OCI-LY7 (cell line): ENCODE measurements around the gene C1QC. TPM values are rescaled to one million over a fixed set of nuclear protein-coding genes. Genes with fewer than 3 reads are reported as not detected.

ENCODE experiments used
- BruUV-seq: library from RNA; stranded (reverse); fragments of 400-500 nt; replicated peaks from 2 replicates; lab custom pipeline; 2021; lab: Mats Ljungman, UMichigan
- CTCF ChIA-PET: fragments of 300-600 bp; sonication (Branson Sonifier 250); formaldehyde crosslinking; loops from one replicate; lab custom pipeline; 2022; ENCODE audit warnings: antibody characterized with exemption; ENCODE audit not compliant: unreplicated experiment; lab: Charles Lee
- POLR2A ChIA-PET: fragments of 300-600 bp; sonication (Branson Sonifier 250); formaldehyde crosslinking; loops from one replicate; lab custom pipeline; 2022; ENCODE audit warnings: antibody characterized with exemption; lab: Charles Lee
- DNase-seq: peaks from one replicate; pipeline ENCODE4 v3.0.0-alpha.2; 2015; ENCODE audit warnings: low spot score
- H2AFZ ChIP-seq: fragments of 200-600 bp; sonication (generic), shearing (Covaris generic); 2 replicates; pipeline ENCODE4 v1.6.1; 2014; ENCODE audit warnings: mild to moderate bottlenecking, antibody characterized with exemption, low read length, moderate library complexity
- H3K27ac ChIP-seq: fragments of 200-600 bp; sonication (generic); 2 replicates; pipeline ENCODE4 v1.5.1; 2014; ENCODE audit warnings: mixed run types, low read depth, mild to moderate bottlenecking, moderate library complexity, low read length, inconsistent platforms; ENCODE audit not compliant: poor library complexity, severe bottlenecking
- H3K36me3 ChIP-seq: fragments of 200-600 bp; sonication (generic); 2 replicates; pipeline ENCODE4 v1.6.1; 2014; ENCODE audit warnings: mild to moderate bottlenecking, antibody characterized with exemption, low read length, moderate library complexity, mixed read lengths; ENCODE audit not compliant: insufficient read depth
- H3K4me1 ChIP-seq: fragments of 200-600 bp; sonication (generic); 2 replicates; pipeline ENCODE4 v1.5.1; 2014; ENCODE audit warnings: mild to moderate bottlenecking, low read length; ENCODE audit not compliant: insufficient read depth, poor library complexity, severe bottlenecking
- H3K4me2 ChIP-seq: fragments of 200-600 bp; sonication (generic); 2 replicates; pipeline ENCODE4 v1.6.1; 2014; ENCODE audit warnings: mild to moderate bottlenecking, low read length
- H3K4me3 ChIP-seq: fragments of 200-600 bp; sonication (generic); 2 replicates; pipeline ENCODE4 v1.5.1; 2014; ENCODE audit warnings: mild to moderate bottlenecking, low read depth, low read length; ENCODE audit not compliant: poor library complexity, severe bottlenecking
- H3K79me2 ChIP-seq: fragments of 200-600 bp; sonication (generic); 2 replicates; pipeline ENCODE4 v1.6.1; 2016; ENCODE audit warnings: low read depth, mild to moderate bottlenecking, low read length, moderate library complexity, mixed read lengths; ENCODE audit not compliant: insufficient read depth
- H3K9me2 ChIP-seq: fragments of 200-600 bp; sonication (generic); 2 replicates; pipeline ENCODE4 v1.6.1; 2016; ENCODE audit warnings: mild to moderate bottlenecking, low read length, mixed read lengths; ENCODE audit not compliant: insufficient read depth
- H3K9me3 ChIP-seq: fragments of 200-600 bp; sonication (generic); 2 replicates; pipeline ENCODE4 v1.6.1; 2014; ENCODE audit warnings: mild to moderate bottlenecking, mixed run types, low read length, mixed read lengths
- H4K20me1 ChIP-seq: fragments of 200-600 bp; sonication (generic); 2 replicates; pipeline ENCODE4 v1.6.1; 2014; ENCODE audit warnings: mild to moderate bottlenecking, antibody characterized with exemption, low read length, moderate library complexity, mixed read lengths; ENCODE audit not compliant: insufficient read depth
- CTCF ChIP-seq: fragments of 200-600 bp; sonication (generic); conservative IDR thresholded peaks from 2 replicates; pipeline ENCODE4 v1.5.1; 2014; ENCODE audit warnings: mild to moderate bottlenecking, antibody characterized with exemption, low read length, moderate library complexity, mixed read lengths
- EZH2phosphoT487 ChIP-seq: fragments of 200-600 bp; sonication (generic); IDR thresholded peaks from 2 replicates; pipeline ENCODE4 v1.6.1; 2018; ENCODE audit warnings: low read depth, borderline replicate concordance, mild to moderate bottlenecking, mixed run types, antibody characterized with exemption, low read length, moderate library complexity, mixed read lengths
- intact Hi-C: fragments of 100-400 bp; cut with micrococcal nuclease; formaldehyde crosslinking; loops from one replicate; pipeline ENCODE4 v1.10.0; 2022; ENCODE audit not compliant: unreplicated experiment
- total RNA-seq, 2 experiments: library from RNA; depleted of rRNA in 1 of 2; stranded (reverse); fragments of >200 nt in 1 of 2; shearing (Covaris generic) in 1 of 2; gene quantifications; 2 replicates each; pipeline ENCODE4 v1.2.3, GENCODE V29; 2014 to 2022

Gene C1QC
- total RNA-seq, 2 experiments from 2014 or later = not detected

GRCh38 chr1:22637907-22638445 is 5.5 kb upstream of the C1QC start:
- BruUV-seq = no TSS peak
- no peak overlapping the region for H3K27ac ChIP-seq
- H3K36me3 ChIP-seq = no peaks in the 10 kb centered on the region
- H3K9me3 ChIP-seq = no peaks in the 10 kb centered on the region
- intact Hi-C loops = no loop called here
- no peak overlapping the region for H3K4me2 ChIP-seq
- no peaks in the 10 kb centered on the region for H3K79me2 ChIP-seq
- no peak overlapping the region for H3K4me3 ChIP-seq
- H2AFZ ChIP-seq = no peak overlapping the region
- H4K20me1 ChIP-seq = no peaks in the 10 kb centered on the region
- H3K9me2 ChIP-seq = no peaks in the 10 kb centered on the region
- ChIA-PET POLR2A (no interaction called here), CTCF (no interaction called here)
- no peak for DNase-seq
- H3K4me1 ChIP-seq = no peaks in the 10 kb centered on the region
- no peak for TF ChIP-seq CTCF
- no peak for TF ChIP-seq EZH2phosphoT487

DNA sequence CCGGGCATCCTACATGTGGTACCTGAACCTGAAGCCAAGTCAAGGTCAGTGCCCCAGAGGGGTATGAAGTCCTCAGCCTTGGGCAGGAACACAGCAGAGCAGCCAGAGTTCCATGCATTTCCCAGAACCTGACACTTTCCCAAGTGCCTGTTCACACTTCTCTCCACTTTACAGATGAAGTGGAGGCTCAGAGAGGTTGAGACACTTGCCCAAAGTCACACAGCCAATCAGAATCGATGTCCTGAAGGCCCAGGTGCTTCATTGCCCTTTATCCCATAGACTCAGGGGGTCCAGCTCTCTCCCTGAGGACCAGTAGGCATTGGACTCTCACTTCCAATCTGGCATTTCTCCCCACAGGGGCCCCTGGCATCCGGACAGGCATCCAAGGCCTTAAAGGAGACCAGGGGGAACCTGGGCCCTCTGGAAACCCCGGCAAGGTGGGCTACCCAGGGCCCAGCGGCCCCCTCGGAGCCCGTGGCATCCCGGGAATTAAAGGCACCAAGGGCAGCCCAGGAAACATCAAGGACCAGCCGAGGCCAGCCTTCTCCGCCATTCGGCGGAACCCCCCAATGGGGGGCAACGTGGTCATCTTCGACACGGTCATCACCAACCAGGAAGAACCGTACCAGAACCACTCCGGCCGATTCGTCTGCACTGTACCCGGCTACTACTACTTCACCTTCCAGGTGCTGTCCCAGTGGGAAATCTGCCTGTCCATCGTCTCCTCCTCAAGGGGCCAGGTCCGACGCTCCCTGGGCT is 4.8 kb upstream of the C1QC start:
- Histone ChIP-seq H3K4me3 (no peak overlapping the region), H4K20me1 (no peaks in the 10 kb centered on the region), H2AFZ (no peak overlapping the region), H3K4me1 (no peaks in the 10 kb centered on the region), H3K9me3 (no peaks in the 10 kb centered on the region), H3K79me2 (no peaks in the 10 kb centered on the region), H3K4me2 (no peak overlapping the region), H3K36me3 (no peaks in the 10 kb centered on the region), H3K27ac (no peak overlapping the region), H3K9me2 (no peaks in the 10 kb centered on the region)
- DNase-seq = no peak
- intact Hi-C loops = no loop called here
- TF ChIP-seq CTCF (no peak), EZH2phosphoT487 (no peak)
- CTCF ChIA-PET = interaction anchor here (1.1 kb wide), 1 partner anchor 275 kb away, joined by 3 read pairs; no protein-coding TSS in a partner anchor
- no TSS peak for BruUV-seq
- POLR2A ChIA-PET = interaction anchor here (0.7 kb wide), 2 partner anchors 54 to 184 kb away, joined by 3 read pairs; no protein-coding TSS in a partner anchor

DNA sequence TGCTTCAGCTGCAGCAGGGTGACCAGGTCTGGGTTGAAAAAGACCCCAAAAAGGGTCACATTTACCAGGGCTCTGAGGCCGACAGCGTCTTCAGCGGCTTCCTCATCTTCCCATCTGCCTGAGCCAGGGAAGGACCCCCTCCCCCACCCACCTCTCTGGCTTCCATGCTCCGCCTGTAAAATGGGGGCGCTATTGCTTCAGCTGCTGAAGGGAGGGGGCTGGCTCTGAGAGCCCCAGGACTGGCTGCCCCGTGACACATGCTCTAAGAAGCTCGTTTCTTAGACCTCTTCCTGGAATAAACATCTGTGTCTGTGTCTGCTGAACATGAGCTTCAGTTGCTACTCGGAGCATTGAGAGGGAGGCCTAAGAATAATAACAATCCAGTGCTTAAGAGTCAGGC is 4.1 kb upstream of the C1QC start:
- Histone ChIP-seq H3K36me3 (no peaks in the 10 kb centered on the region), H3K4me3 (no peak overlapping the region), H3K4me1 (no peaks in the 10 kb centered on the region), H3K79me2 (no peaks in the 10 kb centered on the region), H3K9me3 (no peaks in the 10 kb centered on the region), H3K4me2 (no peak overlapping the region), H2AFZ (no peak overlapping the region), H4K20me1 (no peaks in the 10 kb centered on the region), H3K9me2 (no peaks in the 10 kb centered on the region), H3K27ac (no peak overlapping the region)
- ChIA-PET CTCF (interaction anchor here (1.1 kb wide), 1 partner anchor 274 kb away, joined by 3 read pairs; no protein-coding TSS in a partner anchor), POLR2A (interaction anchor here (0.7 kb wide), 2 partner anchors 54 to 184 kb away, joined by 3 read pairs; no protein-coding TSS in a partner anchor)
- TF ChIP-seq CTCF (peak; percentile 48; the same call in 1 of the 2 replicates), EZH2phosphoT487 (no peak)
- peak; percentile 25 for DNase-seq
- intact Hi-C loops = no loop called here
- BruUV-seq = no TSS peak
